Stimulated activated CD8-positive, alpha-beta memory T cell treated with anti-CD3 and anti-CD28 coated beads, Interleukin-4, amount 100 ng/mL, for 24 hours (primary cell): ENCODE data around the gene CSF1R.
"Not testable (repeated sequence)": the region's sequence is repeated elsewhere in the genome, so short reads cannot be mapped to it uniquely, and the experiment has no call there.

Experiments
- DNase-seq: peaks from one replicate; pipeline ENCODE4 v3.0.0-alpha.2; 2020; ENCODE audit warnings: low read depth

The CSF1R gene

DNA sequence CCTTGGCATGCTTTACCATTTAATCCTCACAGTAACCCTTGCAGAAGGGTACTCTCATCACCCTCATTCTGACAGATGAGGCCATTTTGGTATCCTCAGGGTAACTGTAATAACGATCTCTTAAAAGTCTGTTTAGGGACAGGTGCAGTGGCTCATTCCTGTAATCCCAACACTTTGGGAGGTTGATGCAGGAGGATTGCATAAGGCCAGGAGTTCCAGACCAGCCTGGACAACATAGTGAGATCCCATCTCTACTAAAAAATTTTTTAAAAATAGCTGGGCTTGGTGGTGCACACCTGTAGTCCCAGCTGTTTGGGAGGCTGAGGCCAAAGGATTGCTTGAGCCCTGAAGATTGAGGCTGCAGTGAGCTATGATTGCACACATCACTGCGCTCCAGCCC, 31.8 kb downstream of the CSF1R start:
- DNase-seq = no peak

GRCh38 chr5:150053713-150054392, 32.5 kb downstream of the CSF1R start:
- DNase-seq = no peak

- no peak for DNase-seq
These were observed 33.2 kb downstream of the CSF1R start for GRCh38 chr5:150052956-150053712.

DNA sequence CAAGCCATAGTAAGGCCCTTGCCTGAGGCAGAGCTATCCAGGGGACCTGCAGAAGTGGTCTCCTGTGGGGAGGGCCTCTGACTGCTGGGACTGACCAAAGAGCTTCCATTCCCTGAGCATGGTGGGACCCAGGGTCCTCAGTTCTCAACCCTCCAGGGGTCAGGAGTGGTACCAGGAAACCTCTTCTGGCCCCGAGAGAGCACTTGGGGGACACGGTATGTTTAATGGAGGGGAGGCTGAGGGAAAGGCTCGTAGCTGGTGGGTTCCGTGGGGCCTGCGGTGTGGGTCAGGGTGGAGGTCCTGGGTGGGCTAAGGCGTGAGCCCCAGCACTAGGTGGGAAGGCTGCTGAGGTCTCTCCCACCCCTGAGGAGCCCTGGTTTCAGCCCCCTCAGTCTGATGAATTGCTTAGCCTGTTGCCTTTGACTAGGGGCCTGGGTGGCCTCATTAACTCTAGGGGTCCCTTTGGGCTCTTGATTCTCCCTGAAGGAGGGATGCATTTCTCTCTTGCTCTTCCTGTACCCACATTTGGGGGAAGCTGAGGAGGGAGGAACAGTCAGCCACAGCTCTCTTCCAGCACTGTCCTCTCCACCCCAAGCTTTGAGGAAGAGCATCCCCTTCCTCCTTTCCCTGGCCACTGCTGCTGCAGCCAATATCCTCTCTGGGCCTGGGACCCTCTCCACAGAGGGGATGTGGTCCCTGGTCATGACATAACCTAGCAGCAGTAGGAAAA, 34.0 kb downstream of the CSF1R start:
- no peak for DNase-seq

GRCh38 chr5:150051657-150052195, 34.6 kb downstream of the CSF1R start:
- no peak for DNase-seq

DNA sequence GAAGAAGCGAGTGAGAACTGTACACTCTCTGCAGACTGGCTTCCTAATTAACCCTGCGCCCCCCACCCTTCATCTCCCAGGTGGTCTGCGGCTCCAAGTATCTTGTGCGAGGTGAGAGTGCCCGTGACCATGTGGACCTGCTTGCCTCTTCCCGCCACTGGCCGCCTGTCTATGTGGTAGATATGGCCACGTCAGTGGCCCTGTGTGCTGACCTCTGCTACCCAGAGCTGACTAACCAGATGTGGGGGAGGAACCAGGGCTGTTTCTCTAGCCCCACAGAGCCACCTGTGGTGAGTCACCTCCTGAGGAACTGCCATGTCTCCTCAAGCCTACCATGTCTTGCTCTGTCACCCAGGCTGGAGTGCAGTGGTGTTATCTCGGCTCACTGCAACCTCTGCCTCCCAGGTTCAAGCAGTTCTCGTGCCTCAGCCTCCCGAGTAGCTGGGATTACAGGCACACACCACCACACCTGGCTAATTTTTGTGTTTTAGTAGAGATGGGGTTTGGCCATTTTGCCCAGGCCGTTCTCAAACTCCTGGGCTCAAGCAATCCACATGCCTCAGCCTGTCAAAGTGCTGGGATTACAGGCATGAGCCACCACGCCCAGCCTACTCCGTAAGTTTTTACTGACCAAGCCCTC, 36.1 kb downstream of the CSF1R start:
- DNase-seq = not testable (repeated sequence)

DNA sequence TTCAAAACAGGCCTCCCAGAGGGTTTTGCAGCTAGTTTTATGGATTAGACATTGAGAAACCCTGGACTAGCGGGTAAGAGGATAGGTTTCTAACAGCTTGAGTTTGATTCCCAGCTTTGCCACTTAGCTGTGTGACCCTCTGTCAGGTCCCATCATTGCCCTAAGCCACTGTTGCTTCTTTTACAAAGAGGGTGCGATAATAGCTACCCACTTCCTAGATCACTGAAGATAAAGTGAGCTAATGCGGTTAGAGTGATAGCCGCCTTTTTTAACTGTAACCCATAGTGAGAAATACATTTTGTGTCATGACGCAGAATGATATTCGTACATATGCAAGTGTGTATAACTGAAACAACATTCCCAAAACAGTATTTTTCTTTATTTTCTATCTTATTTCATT, 40.3 kb downstream of the CSF1R start:
- no peak for DNase-seq

- DNase-seq = no peak
These were observed 40.8 kb downstream of the CSF1R start for GRCh38 chr5:150045549-150045948.

GRCh38 chr5:150044712-150045111, 41.6 kb downstream of the CSF1R start:
- no peak for DNase-seq

DNA sequence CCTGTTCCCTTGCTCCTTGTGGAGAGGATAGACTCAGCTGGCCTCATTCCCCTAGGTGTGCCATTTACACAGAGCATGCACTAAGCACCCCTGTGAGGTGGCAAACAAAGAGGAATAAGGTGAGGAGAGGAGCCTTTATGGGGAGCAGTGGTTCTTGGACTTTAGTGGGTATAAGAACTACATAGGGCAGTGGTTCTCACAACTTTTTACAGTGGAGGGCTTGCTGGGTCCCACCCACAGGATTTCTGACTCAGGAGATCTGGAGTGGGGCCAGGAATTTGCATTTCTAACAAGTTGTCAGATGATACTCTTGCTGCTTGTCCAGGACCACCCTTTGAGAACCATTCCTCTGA, 42.0 kb downstream of the CSF1R start:
- DNase-seq = no peak

- DNase-seq = no peak
These were observed 42.6 kb downstream of the CSF1R start for GRCh38 chr5:150043657-150044328.

DNA sequence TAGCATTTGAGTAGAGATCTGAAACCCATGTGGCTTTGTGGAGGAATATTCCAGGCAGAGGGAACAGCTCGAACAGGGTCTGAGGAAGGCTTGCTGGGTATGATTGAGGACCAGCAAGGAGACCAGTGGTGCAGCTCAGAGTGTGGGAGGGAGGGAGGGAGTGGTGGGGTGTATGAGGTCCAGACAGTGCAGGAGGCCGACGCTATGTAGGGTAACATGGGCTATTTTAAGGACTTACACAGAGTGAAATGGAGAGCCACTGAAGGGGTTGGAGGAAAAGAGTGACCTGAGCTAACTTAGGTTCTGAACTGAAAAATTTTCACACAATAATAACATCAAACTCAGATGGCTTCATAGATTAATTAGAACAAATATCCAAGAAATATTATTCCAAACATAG, 43.9 kb downstream of the CSF1R start:
- no peak for DNase-seq

DNA sequence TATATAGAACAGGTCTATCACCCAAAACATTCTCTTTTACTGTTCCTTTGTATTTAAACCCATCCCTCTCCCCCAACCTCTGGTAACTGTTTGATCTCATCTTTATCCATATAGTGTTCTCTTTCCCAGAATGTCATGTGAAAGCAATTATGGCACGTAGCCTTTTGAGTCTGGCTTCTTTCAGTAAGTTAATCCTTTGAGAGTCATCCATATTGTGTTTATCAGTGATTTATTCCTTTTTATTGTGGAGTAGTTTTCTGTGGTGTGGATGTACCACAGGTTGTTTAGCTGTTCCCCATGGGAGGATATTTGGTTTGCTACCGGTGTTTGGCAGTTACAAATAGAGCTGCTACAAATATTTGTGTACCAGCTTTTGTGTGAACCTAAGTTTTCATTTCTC, 47.8 kb downstream of the CSF1R start:
- DNase-seq = no peak

DNA sequence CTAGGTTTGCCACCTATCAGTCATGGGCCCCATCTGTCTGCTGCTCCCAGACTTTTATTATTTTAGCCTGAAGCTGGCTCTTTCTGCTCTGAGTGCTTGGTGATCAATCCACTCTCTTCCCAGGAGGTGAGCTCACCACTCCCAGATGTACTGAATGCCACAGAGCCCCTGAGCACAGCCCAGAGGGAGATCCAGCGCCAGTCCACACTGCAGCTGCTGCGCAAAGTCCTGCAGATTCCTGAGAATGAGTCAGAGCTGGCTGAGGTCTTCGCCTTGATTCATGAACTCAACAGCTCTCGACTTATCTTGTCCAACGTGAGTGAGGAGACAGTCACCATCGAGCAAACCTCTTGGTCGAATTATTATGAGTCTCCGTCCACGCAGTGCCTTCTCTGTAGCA, 49.8 kb downstream of the CSF1R start:
- no peak for DNase-seq

DNA sequence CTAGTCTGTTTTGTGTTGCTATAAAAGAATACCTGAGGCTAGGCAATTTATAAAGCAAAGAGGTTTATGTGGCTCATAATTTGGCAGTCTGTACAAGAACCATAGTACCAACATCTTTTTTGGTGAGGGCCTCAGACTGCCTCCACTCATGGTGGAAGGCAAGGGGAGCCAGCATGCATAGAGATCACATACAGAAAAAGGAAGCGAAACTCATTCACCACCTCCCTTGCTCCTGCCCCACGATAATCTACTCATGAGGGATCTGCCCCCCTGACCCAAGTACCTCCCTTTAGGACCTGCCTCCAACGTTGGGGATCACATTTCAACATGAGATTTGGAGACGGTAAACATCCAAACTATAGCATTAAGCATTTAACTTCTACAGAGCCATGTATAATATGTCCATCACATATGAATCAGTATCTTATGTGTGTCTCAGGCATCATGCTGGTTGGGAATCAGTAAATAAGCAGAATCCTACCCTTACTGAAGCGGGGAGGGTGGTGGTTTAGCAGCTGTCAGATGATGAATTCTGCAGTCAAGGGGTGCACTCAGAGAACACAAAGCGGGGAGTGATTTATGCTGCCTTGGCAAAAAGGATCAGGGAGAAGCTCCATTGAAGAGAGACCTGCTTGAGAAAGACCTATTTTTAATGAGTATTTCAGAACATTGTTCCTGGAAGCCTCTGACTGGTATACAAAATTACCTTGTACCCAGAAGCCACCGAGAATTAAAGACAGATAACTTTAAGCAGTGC, 51.0 kb downstream of the CSF1R start:
- no peak for DNase-seq

- no peak for DNase-seq
These were observed 51.7 kb downstream of the CSF1R start for GRCh38 chr5:150034662-150035061.

GRCh38 chr5:150033334-150033733, 53.0 kb downstream of the CSF1R start:
- DNase-seq = no peak

DNA sequence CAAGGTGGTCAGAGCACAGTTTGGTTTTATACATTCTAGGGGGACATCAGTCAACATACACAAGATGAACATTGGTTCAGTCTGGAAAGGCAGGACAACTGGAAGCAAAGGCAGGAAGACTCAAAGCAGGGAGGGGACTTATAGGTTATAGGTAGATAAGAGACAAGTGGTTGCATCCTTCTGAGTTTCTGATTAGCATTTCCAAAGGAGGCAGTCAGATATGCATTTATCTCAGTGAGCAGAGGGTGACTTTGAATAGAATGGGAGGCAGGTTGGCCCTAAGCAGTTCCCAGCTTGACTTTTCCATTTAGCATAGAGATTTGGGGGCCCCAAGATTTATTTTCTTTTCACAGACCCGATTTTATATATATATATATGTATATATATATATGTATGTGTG, 58.3 kb downstream of the CSF1R start:
- DNase-seq = not testable (repeated sequence)

DNA sequence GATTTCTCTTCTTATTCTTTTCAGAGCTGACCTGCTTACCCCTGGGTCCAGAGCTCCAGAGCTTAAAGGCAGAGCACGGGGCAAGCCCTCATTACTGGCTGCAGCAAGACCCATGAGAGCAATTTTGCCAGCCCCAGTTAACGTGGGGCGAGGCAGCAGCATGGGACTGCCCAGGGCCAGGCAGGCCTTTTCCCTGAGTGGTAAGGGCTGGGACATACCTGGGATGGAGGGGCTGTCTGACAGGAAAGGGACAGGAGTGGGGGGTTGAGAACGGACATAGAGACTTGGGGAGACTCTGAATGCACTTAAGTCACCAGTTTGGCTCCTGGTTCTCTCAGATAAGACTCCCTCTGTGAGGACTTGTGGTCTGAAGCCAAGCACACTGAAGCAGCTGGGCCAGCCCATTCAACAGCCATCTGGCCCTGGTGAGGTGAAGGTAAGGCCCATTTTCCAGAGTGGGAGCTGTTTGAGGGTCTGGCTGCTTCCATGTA, 59.6 kb downstream of the CSF1R start:
- no peak for DNase-seq

- no peak for DNase-seq
These were observed 61.9 kb downstream of the CSF1R start for GRCh38 chr5:150024346-150024984.
